Stimulated activated CD4-positive, alpha-beta T cell treated with anti-CD3 and anti-CD28 coated beads, Interleukin-15, amount 100 ng/mL, for 24 hours (primary cell): ENCODE measurements around the gene MYH2.
"Not testable (repeated sequence)": the region's sequence is repeated elsewhere in the genome, so short reads cannot be mapped to it uniquely, and the experiment has no call there.

Experiments
- DNase-seq: peaks from one replicate; pipeline ENCODE4 v3.0.0-alpha.2; 2020

Gene MYH2

DNA sequence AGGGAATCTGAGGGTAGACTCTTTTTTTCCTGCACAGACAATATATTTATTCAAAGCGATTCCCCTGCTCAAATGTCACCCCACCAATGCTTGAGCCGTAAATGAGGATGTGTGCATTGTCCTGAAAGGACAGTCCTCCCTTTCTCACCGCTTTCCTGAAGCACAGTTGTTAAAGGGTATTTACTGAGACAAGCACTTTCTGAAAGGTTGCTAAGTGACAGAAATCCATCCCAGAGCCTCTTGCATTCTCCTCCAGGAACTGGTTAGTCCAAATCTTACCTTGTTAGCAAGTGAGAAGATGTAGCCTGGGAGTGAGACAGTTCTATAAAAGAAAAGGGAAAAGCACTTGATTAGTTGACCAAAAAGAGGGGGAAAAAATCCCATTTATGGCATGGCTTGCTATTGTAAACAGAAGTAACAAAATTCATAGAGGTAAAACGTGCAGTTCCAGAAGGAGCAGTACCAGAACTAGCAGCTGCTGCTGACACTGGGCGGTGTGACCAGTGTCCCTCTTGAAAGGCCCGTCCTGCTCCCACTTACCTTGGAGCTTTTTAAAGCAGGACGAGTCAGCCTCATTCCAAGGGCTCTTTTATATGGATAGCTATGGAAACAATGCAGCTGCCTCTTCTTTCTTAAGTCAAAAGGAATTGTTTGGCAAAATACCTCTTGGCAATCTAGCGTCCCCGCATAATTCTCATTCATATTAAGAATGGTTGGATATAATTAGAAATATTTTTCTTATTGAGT lies at the start of gene MYH2:
Gene MYH2, minus strand, starts transcription at position 563 of the 747 bp plus-strand sequence. CDS start 1,738 bp downstream, outside the sequence.
- no peak for DNase-seq

DNA sequence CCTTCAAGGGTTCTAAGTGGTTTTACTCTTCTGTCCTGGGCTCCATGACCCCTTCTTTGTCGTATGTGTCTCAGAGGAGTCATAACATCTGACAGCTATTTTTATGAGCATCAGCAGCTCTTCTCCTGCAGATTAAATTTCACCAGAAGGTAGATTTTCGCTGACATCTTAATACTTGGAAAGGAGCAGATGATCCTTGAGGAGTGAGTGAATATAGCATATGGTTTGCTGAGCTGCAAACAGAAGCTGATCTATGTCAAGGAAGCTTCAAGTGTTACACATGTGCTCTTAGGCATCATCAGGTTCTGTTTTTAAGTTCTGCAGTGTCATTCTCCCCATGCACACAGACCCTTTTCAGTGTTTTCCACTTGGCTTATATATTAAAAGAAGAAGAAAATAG lies 49.2 kb upstream of the MYH2 start:
- no peak for DNase-seq

DNA sequence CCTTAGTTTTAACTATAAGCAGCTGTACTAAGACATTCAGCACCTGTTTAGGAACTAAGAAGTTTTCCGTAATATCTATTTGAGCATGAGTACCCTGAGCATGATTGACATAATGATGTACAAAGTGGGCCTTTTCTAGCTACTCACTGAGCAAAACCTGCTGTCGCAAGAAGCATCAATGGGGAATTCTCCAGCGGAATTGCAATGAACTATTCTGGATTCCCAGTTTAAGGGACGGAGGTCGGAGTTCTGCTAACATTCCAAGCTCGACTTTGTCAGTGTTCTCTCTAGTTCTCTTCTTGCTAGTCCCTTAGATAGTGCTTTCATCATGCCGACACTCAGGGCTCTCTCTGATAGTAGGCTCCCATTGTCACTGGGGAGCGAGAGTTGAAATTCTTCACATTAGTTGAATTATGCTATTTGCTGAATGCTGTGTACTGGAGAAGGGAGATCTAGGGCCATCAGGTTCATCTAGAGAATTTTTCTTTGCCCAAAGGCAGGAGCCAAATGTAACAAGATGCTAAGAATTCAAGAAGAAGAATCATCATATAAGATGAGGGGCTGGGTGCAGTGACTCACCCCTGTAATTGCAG lies 40.2 kb upstream of the MYH2 start:
- no peak for DNase-seq

DNA sequence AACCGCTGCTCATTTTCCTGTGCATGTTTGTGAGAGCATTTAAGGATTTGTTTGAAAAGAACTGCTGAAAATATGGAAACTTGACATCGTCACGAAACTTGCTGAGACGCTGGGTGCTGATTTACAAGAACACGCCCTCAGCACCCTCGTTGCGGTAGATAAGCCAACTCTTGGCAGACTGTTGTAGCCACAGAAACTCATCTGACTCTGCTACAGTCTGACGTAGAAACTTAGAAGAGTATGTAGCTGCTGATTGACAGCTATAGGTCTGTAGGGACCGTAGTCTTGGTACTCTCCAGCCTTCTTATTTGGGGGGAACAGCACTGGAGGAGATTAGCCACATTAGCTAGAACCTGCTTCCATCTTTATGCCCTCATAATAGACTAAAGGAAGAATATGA lies 36.1 kb upstream of the MYH2 start:
- no peak for DNase-seq

DNA sequence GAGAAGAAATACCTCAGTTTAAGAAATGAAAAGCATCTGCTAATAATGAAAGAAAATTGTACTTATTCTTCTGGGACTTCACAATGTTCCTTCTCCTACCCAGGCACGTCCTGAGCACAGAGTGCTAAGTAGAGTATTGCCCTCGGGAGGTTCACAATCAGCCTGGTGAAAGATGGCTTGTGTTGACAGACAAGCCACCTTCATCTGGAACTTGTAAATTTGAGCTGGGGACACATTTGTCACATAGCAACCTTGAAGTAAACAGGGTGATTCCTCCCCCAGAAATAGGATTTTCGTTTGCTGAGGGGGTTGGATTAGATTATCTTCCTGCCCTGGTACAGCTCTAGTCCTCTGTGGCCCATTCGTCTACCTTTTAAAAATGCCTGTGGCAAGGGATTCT lies 34.4 kb upstream of the MYH2 start:
- no peak for DNase-seq

DNA sequence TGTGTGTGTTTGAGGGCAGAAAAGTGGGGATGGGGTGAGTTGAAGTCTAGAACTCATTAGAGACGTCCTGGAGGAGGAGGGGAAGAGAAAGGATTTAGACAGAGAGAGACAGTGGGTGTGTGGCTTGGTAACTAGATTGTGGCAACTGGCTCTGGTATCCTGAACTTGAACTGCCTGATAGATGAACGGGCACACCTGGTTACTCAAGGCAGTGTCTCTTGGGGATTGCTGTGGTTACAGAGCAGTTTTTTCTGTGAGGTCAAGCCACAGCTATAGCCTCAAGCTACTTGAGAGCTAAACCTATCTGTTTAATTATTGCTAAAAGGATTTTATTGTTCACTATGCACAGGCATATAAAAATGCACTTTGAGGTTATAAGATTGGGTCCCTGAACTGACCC lies 29.8 kb upstream of the MYH2 start:
- no peak for DNase-seq

DNA sequence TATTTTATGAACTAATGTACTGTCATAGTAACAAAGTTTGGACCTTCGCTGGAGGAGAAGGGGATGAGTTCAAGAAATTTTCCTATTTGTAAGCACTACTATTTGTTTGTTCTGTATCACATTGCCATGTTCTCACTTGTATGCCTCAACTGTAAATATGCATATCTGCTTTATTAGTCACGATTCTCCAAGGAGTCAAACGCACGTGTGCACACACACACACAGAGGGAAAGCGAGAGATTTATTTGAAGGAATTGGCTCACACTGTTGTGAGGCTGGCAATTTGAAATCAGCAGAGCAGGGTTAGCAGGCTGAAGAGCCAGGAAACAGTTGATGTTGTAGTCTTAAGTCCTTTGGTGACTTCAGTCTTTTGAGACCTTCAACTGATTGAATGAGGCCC lies 24.9 kb upstream of the MYH2 start:
- DNase-seq: no peak

DNA sequence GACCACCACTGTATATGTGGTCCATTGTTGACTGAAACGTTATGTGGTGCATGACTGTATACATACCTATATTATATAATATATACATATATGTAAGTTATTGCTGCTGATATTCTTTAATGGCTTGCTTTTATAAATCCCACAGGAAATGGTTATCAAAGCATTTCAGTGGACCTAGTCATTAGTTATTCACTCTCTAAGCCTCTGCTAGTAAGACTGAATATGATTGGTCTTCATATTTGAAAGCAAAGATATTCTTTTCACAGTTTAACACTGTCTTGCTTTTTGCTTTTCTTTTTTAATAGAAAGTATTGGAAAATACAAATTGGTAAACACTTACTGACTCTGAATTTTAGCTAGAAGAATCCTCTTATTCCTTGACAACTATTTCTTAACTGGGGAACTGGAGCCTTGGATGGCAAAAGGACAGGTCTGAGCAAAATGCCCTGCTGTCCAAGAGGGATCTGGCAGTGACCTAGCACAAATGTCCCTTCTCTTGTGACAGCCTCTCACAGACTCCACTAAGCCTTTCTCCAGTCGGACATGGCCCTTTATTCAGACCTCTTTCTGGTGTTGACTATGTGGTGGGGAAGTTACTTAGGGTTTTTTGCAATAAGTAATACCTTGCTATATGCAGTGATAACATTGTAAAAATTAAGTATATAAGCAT lies 14.7 kb upstream of the MYH2 start:
- no peak for DNase-seq

DNA sequence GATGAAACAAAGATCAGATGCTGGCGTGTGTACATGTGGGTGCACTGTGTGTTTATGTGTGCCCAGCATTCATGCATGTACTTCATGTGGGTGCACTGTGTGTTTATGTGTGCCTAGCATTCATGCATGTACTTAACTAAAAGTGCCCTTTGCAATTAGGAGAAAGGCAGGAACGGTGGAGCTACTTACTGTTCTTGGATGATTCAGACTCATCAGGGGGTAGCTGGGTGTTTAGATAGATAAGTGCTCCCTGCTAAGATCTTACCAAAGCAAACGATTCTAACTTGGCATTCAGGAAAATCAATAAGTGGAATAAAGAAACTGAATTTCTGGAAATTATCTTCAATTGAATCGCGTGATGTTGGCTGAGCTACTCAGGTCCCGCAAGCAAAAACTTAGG lies 8.6 kb upstream of the MYH2 start:
- DNase-seq: no peak

DNA sequence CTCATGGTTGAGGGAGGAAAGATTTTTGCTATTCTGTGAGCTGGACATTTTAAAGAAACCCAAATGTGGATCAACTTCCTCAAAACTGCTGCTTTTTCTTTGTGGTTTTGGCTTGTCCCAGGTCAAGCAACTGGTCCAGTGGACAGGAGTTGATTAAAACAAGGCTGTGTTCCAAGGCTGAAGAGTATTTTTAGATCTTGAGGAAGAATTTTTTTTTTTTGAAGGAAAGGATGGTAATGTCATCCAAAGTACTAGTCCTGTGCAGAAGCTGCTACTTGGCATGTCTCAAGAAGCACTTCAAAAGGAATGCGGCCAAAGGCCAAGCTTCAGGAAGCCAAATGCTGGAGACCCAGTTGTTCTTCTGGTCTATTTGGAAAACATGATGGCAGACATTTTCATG lies 8.0 kb upstream of the MYH2 start:
- no peak for DNase-seq

DNA sequence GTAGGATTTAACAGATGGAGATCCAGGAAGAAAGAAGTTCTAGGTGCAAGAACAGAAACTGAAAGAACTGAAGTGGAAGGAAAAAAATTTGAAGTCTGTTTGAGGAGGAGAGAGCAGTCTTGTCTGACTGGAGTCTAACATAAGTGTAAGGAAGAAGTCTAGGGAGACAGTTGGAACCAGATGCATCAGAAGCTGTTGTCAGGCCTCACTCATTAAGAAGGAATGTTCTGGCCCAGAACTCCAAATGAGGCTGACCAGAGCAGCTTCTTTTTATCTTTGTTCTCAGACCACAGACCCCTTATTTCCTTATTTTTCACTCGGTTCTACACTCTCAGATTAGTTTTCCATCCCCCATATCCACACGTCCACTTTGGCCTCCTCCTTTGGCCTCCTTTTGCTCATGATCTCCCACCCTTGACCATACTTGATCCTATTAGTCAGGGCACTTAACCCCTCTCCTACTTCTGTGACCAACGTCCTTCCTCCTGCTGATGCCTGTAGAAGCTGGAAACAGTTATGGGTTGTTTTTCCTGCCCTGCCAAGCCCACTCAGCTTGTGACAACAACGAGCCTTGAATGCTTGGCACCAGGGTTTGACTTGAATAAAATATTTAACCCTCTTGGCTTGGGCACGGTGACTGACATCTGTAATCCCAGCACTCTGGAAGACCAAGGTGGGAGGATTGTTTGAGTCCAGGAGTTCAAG lies 7.0 kb upstream of the MYH2 start:
- DNase-seq: no peak

DNA sequence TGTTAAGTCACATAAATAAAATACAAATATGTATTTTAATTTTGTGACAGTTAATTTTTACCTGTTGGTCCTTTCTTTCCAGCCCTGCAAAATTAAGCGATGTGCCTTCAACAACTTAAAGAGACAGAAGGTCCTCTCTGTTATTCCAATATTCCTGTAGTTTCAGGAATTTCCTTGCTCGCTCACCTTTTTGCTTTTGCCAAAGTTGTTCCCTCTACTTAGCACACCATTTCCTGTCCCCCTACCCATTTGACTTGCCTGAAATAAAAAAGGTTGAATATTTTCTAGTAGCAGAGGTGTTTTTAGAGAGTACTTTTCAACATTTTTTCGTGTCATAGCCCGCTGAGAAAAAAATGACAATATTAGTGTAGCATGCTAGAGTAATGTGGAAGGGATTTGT lies 556 bp upstream of the MYH2 start:
- no peak for DNase-seq

DNA sequence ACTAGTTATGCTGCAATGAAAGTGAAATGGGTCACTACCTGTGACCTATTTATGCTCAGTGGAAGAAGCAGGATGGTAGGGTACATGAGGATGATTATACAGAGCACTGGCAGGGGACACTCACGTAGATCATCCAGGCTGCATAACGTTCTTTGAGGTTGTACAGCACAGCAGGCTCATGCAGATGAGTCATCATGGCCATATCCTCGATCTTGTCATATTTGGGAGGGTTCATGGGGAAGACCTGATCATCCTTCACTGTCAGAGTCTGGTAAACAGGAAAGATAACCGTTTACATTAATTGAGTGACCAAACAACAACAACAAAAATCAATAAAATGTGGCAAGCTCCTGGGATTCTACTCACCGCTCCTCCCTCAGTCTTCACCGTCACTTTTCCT lies 2.1 kb downstream of the MYH2 start:
- DNase-seq: no peak

DNA sequence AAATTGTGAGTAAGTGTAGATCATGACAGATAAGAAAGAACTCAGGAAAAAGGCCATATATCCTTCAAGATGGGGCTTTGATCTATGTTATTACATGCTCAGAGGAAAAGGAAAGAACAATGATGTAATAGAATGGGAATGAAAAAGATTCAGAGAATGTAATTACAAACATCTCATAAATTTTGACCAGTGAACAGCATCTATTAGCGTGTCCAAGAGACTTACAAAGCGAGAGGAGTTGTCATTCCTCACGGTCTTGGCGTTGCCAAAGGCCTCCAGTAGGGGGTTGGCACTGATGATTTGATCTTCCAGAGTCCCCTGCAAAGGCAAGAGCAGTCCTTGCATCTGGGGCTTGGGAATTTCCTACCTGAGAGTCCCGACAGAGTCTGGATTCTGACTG lies 6.0 kb downstream of the MYH2 start:
- DNase-seq: not testable (repeated sequence)

DNA sequence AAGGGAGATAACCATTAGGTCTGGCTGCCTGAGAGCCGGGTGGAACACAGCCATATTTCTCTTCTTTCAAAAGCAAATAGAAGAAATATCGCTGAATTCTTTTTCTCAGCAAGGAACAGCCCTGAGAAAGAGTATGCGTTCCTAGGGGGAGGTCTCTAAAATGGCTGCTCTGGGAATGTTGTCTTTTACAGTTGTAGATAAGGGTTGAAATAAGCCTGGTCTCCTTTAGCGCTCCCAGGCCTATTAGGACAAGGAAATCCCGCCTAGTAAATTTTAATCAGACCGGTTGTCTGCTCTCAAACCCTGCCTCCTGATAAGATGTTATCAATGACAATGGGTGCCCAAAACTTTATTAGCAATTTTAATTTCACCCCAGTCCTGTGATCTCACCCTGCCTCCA lies 8.3 kb downstream of the MYH2 start:
- DNase-seq: not testable (repeated sequence)

DNA sequence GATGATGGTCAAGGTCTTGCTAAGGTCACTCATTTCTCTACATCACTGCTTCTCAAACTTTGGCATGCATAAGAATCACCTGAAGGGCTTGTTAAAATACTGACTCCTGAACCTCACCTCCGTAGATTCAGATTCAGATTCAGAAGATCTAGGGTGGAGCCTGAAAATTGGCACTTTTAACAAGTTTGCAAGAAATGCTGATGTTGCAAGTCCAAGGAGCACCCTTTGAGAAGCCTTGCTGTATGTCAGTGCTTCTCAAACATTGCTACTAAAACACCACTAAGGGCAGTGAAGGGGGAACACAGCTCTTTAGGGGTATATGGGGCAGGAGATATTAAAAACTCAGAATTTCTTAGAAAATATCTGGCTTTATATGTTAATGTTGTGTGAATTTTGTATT lies 17.4 kb downstream of the MYH2 start:
- no peak for DNase-seq

DNA sequence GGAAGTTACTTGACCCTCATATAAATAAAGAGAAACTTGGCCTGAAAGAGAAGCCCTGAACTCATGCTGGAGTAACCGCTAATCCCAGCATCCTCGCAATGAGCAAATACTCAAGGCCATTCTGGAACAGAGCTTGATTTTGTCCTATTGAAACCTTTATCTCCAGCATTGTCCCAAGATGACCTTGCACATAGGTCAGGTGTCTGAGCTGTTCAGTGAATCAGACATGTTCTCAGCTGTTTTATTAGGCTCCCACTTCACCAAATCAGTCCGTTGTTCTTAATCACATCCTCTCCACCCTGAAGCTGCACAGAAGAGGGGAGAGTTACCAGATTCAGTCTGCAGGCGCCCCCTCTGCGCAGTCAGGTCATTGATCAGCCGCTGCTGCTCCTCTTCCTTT lies 22.0 kb downstream of the MYH2 start:
- no peak for DNase-seq

DNA sequence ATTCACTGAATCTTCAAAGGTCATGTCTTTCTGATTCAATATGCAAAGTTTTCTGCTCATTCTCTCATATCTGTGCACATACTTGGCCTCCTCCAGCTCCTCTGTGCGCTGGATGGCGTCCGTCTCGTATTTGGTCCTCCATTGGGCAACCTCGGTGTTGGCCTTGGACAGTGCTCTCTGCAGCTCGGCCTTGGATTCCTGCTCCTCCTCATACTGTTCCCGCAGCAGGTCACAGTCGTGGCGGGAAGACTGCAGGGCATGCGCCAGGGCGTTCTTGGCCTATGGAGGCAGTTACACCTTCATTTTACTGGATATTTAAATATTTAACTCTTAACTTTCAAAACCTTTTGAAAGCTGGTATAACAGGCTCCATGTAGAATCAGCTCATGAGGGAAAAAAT lies 22.9 kb downstream of the MYH2 start:
- DNase-seq: no peak

DNA sequence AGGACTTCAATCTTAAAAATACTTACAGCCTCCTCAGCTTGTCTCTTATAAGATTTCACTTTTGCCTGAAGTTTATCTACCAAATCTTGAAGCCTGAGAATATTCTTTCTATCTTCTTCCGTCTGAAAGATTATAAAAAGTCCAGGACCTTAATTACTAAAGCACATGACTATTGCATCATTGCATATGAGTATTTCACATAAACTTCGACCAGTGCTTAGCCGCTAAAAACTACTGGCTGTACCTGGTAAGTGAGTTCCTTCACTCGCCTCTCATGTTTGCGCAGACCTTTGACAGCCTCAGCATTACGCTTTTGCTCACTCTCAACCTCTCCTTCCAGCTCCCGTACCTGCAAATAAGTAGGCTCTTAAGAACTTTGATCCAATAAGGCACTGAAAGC lies 26.4 kb downstream of the MYH2 start:
- DNase-seq: no peak

DNA sequence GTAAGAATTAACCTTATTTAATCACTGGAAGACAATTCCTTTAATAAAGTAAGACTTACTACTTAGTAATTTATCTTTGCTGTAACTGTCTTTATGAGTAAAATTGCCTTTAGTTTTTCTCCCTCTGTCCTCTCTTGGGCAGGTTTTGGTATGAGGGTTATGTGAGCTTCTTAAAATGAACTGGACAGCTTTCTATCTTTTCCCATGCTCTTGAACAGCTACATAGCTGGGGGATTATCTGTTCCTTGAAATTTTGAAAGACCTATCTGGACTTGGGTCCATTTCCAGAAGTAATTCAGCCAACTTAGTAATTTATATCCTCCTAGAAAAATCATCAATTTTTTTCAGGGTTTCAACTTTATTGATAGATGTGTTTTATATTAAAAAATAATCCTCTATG lies 27.5 kb downstream of the MYH2 start:
- DNase-seq: no peak

DNA sequence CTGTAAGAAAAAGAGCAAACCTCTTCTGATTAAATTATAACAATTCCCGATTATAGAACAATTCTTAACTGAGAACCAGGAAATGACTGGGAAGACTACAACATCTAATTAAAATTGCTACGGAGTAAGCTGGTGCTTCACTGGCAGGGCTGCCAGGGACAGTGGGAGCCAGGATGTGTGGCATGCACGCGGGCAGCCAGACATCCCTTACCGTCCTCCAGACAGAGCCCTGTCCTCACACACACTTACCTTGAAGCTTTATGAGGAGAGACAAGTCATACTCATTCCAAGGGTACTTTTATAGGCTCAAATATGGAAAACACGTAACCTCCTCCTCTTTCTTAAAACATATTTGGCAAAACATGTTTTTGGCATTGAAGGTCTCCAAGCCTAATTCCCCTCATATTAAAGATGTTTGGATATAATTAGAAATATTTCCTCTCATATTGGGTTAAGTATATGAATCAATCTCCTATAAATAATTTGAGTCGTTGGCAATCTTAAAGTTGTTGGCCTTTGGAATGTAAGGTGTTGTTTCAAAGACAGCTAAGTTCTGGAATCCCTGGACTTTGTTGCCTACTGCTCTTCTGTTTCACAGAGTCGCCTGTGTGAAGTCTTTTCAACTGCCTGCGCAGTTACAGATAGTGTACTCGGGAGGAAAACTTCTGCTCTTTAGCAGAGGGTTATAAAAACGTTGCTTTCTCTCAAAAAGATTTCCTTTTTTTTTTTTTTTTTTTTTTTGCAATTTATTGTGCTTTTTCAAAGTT lies 31.0 kb downstream of the MYH2 start, which contains the start of gene MYH1:
Gene MYH1, minus strand, starts transcription at position 272 of the 767 bp plus-strand sequence. CDS start 1,900 bp downstream, outside the sequence.
- DNase-seq: no peak

DNA sequence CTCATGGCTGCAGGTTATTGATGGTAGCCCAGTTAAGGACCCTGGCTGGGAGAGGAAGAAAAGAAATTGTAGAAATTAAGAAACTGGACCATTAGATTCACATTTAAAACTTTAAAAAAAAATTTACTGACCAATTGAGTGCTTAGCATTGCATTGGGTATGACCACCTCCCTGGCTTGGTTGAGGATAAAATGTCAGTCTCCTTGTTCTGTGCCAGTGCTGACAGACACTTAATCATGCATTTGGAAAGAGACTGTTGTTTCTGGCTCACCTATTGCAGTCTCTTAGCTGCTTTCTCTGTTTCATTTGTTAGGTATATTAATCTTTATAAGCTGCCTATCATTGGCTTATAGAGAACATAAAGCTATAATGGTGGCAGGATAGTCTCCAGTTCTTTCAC lies 32.8 kb downstream of the MYH2 start:
- no peak for DNase-seq

DNA sequence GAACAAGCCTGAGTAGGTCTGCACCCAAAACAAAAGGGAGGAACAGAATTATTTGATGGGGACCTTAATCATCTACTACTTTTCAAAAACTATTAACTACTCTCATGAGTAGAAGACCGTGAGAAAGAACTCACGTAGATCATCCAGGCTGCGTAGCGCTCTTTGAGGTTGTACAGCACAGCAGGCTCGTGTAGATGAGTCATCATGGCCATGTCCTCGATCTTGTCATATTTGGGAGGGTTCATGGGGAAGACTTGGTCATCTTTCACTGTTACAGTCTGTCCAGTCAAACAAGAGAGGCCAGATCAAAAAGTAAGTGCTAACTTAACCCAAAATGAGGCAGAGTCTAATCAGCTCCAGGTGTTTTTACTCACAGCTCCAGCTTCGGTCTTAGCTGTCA lies 33.4 kb downstream of the MYH2 start:
- DNase-seq: no peak
